SK-MEL-5 (cell line): ENCODE data around the gene SFR1. TPM values are rescaled to one million over a fixed set of nuclear protein-coding genes. Genes with fewer than 3 reads are reported as not detected.
"Not testable (repeated sequence)": the region's sequence is repeated elsewhere in the genome, so short reads cannot be mapped to it uniquely, and the experiment has no call there.

Experiments
- DNase-seq: peaks from one replicate; pipeline ENCODE4 v3.0.0-alpha.2; 2016; ENCODE audit warnings: low read depth, low spot score
- in situ Hi-C: cut with HindIII; loops from 2 replicates; pipeline ENCODE4 v1.10.0; 2016; ENCODE audit warnings: low sequenced_read_pairs, high pct_unique_total_duplicates, low pct_unique_long_range_greater_than_20kb
- total RNA-seq: library from RNA; depleted of rRNA; stranded (reverse); fragments of >200 nt; shearing (Covaris generic); gene quantifications from 2 replicates; pipeline ENCODE4 v1.2.3, GENCODE V29; 2014; rRNA removed

SFR1 gene
- total RNA-seq, 1 experiment from 2014 or later: 8.6 TPM

DNA sequence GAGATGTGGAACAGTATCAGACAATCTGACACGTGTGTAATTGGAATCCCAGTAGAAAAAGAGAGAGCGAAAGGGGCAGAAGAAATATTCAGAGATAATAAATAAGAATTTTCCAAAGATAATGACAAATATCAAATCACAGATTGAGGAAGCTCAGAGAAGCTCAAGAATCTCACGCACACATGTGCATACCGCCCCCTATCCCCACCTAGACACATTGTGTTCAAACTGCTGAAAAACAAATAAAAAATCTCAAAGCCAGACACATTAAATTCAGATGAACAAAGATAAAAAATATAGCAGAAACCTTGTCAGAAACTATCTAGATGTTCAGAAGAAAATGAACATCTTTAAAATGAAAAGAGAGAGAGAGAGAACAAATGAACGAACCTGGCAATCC is 17.2 kb downstream of the SFR1 start:
- in situ Hi-C loops: no loop called here
- peak; percentile 32 for DNase-seq

DNA sequence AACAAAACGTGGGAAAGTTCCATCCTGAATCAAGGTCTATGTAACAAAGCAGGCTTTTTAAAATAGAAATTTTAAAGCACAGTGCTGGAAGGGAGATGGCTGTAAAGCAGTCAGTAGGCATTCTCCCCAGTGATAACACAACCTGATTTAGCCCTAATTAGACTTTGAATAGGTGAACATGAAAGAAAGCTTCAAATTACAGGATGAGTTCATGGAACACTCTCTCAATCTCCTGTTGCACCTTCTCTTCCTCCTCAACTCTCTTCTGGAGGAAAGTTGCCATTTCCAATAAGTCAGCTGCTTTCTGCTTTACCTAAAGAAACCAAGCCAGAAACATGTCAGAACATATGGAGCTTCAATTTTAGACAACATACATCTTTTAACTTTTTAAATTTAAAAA is 20.1 kb downstream of the SFR1 start:
- in situ Hi-C loops: no loop called here
- no peak for DNase-seq

GRCh38 chr10:104143829-104144228 is 21.9 kb downstream of the SFR1 start:
- DNase-seq: no peak
- in situ Hi-C loops: no loop called here

DNA sequence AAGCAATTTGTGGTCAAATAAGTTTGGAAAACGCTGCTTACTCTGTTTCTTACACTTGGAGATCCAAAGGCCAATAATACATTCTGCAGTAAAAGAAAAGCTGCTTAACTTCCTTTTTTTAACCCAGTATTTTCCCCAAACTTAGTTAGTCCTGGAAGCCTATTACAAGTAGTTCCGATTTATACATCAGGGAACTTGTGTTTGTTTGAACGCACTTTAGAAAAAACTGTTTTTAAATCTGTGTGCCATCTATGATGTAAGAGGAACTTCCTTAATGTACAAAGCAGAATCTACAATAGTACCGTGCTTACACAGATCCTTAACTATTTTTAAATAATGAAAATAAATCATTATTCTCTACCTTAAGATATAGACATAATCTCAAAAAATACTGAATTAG is 23.0 kb downstream of the SFR1 start:
- in situ Hi-C loops: no loop called here
- no peak for DNase-seq

- no peak for DNase-seq
- in situ Hi-C loops: no loop called here
Observed at GRCh38 chr10:104146882-104147281, 24.9 kb downstream of the SFR1 start.

- no peak for DNase-seq
- in situ Hi-C loops: no loop called here
Observed at GRCh38 chr10:104150139-104150538, 28.2 kb downstream of the SFR1 start.

- in situ Hi-C loops: no loop called here
Observed at GRCh38 chr10:104151737-104152136, 29.8 kb downstream of the SFR1 start.

DNA sequence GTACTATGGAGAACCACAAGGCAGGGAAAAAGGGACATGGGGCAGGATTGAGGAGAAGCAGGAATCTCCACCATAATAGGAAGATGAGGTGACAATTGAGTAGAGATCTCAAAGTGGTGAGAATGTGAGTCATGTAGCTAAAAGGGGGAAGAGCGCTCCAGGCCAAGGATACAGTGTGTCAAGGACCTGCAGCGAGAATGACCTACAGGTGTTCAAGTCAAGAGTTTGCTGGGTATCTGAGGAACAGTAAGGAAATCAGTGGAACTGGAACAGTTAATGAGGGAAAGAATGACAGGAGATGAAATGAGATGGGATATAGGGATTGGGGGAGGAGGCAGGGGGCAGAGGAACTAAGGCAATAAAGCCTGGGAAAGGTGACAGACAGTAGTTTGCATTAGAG is 33.6 kb downstream of the SFR1 start:
- in situ Hi-C loops: no loop called here
- DNase-seq: no peak

More at GRCh38 chr10:104151737-104152136, 29.8 kb downstream of the SFR1 start:
- no peak for DNase-seq

- in situ Hi-C loops: no loop called here
Observed at GRCh38 chr10:104170610-104171254, 48.8 kb downstream of the SFR1 start.

GRCh38 chr10:104174136-104174535 is 52.2 kb downstream of the SFR1 start:
- in situ Hi-C loops, DNase-seq: not testable (repeated sequence)

More at GRCh38 chr10:104170610-104171254, 48.8 kb downstream of the SFR1 start:
- no peak for DNase-seq

Other genes starting within 250 kb of the SFR1 start
- gene STN1, start 204.0 kb upstream of the SFR1 start, total RNA-seq: 20.4 and 23.6 TPM in 2 replicates
- gene SLK, start 155.0 kb upstream of the SFR1 start, total RNA-seq: 29.0 and 31.6 TPM in 2 replicates
- 0.43 and 0.45 TPM in 2 replicates for gene COL17A1, start 36.3 kb upstream of the SFR1 start, total RNA-seq
- 1.3 and 1.6 TPM in 2 replicates for gene CFAP43, start 110.2 kb downstream of the SFR1 start, total RNA-seq
- 460 and 588 TPM in 2 replicates for gene GSTO1, start 132.7 kb downstream of the SFR1 start, total RNA-seq
- 0.90 and 1.2 TPM in 2 replicates for gene GSTO2, start 147.0 kb downstream of the SFR1 start, total RNA-seq
- 10.3 and 12.7 TPM in 2 replicates for gene ITPRIP, start 216.3 kb downstream of the SFR1 start, total RNA-seq
- 0.21 and 0.35 TPM in 2 replicates for gene CFAP58, start 231.7 kb downstream of the SFR1 start, total RNA-seq